Measurements from ENCODE around the gene FHOD3.

GRCh38 chr18:36600548-36600947, 303.0 kb downstream of the FHOD3 start:
- TF ChIP-seq, protein P1, sequence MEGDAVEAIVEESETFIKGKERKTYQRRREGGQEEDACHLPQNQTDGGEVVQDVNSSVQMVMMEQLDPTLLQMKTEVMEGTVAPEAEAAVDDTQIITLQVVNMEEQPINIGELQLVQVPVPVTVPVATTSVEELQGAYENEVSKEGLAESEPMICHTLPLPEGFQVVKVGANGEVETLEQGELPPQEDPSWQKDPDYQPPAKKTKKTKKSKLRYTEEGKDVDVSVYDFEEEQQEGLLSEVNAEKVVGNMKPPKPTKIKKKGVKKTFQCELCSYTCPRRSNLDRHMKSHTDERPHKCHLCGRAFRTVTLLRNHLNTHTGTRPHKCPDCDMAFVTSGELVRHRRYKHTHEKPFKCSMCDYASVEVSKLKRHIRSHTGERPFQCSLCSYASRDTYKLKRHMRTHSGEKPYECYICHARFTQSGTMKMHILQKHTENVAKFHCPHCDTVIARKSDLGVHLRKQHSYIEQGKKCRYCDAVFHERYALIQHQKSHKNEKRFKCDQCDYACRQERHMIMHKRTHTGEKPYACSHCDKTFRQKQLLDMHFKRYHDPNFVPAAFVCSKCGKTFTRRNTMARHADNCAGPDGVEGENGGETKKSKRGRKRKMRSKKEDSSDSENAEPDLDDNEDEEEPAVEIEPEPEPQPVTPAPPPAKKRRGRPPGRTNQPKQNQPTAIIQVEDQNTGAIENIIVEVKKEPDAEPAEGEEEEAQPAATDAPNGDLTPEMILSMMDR (conservative IDR thresholded peaks at IDR 0.05), result no peak
- TF ChIP-seq EZH2 (IDR thresholded peaks at IDR 0.05; ENCODE audit: low read depth), result no peak

Data from PC-9 (cell line).